Keratinocyte (primary cell): ENCODE data around the gene VASN. TPM values are rescaled to one million over a fixed set of nuclear protein-coding genes. Genes with fewer than 3 reads are reported as not detected.

Experiments used
- DNase-seq: peaks from one replicate; pipeline ENCODE4 v3.0.0-alpha.2; 2011; ENCODE audit warnings: low read depth, missing footprints, low spot score
- FAIRE-seq: peaks from 2 replicates; lab custom pipeline; 2011; peaks lifted over from hg19 to GRCh38; lab: Jason Lieb, UNC
- H2AFZ ChIP-seq: 2 replicates; pipeline ENCODE4 v1.6.0; 2012; ENCODE audit warnings: low read length, control low read depth, inconsistent platforms; ENCODE audit not compliant: control insufficient read depth
- H3K27ac ChIP-seq: 2 replicates; pipeline ENCODE4 v1.5.1; 2011; ENCODE audit warnings: low read length; ENCODE audit not compliant: control insufficient read depth, insufficient read depth
- H3K27me3 ChIP-seq: 3 replicates; pipeline ENCODE4 v1.6.0; 2011; ENCODE audit warnings: low read length; ENCODE audit not compliant: control insufficient read depth, insufficient read depth; ENCODE audit errors: extremely low read depth
- H3K36me3 ChIP-seq, 2 experiments: 2 replicates in 1 of 2; 3 replicates in 1 of 2; pipeline ENCODE4 v1.5.1; 2011; ENCODE audit warnings: low read length in 2 of 2, mild to moderate bottlenecking in 1 of 2; ENCODE audit not compliant: control insufficient read depth in 2 of 2, insufficient read depth in 2 of 2; ENCODE audit errors: extremely low read depth in 1 of 2
- H3K4me1 ChIP-seq: 3 replicates; pipeline ENCODE4 v1.5.1; 2011; ENCODE audit warnings: low read length; ENCODE audit not compliant: control insufficient read depth, insufficient read depth; ENCODE audit errors: extremely low read depth
- H3K4me2 ChIP-seq: 3 replicates; pipeline ENCODE4 v1.6.0; 2011; ENCODE audit warnings: low read depth, low read length; ENCODE audit not compliant: control insufficient read depth, insufficient read depth; ENCODE audit errors: extremely low read depth
- H3K4me3 ChIP-seq, 3 experiments: fragments of 200-600 bp in 1 of 3; sonication (generic) in 1 of 3; 2 replicates in 2 of 3; 3 replicates in 1 of 3; pipeline ENCODE4 v1.5.1; 2011 to 2016; ENCODE audit warnings: low read length in 3 of 3, mild to moderate bottlenecking in 3 of 3, control low read depth in 2 of 3, inconsistent platforms in 1 of 3, low read depth in 1 of 3, mixed read lengths in 1 of 3, mixed run types in 1 of 3, moderate library complexity in 1 of 3; ENCODE audit not compliant: control insufficient read depth in 2 of 3, insufficient read depth in 2 of 3; ENCODE audit errors: extremely low read depth in 1 of 3
- H3K79me2 ChIP-seq: 2 replicates; pipeline ENCODE4 v1.6.0; 2012; ENCODE audit warnings: low read length; ENCODE audit not compliant: control insufficient read depth, insufficient read depth
- H3K9ac ChIP-seq: 3 replicates; pipeline ENCODE4 v1.6.0; 2011; ENCODE audit warnings: low read length; ENCODE audit not compliant: control insufficient read depth, insufficient read depth; ENCODE audit errors: extremely low read depth
- H3K9me1 ChIP-seq: 3 replicates; pipeline ENCODE4 v1.6.0; 2011; ENCODE audit warnings: low read length; ENCODE audit not compliant: control insufficient read depth, insufficient read depth; ENCODE audit errors: extremely low read depth
- H3K9me3 ChIP-seq: 2 replicates; pipeline ENCODE4 v1.5.1; 2012; ENCODE audit warnings: low read depth, low read length; ENCODE audit not compliant: control insufficient read depth
- H4K20me1 ChIP-seq: 3 replicates; pipeline ENCODE4 v1.6.0; 2011; ENCODE audit warnings: low read length; ENCODE audit not compliant: control insufficient read depth, insufficient read depth; ENCODE audit errors: extremely low read depth
- CTCF ChIP-seq, 3 experiments: IDR thresholded peaks in 1 of 3; conservative IDR thresholded peaks in 1 of 3; optimal IDR thresholded peaks in 1 of 3; 2 replicates in 2 of 3; 3 replicates in 1 of 3; pipeline versions ENCODE3 to v1.5.1; 2011; ENCODE audit warnings: low read length in 3 of 3, mild to moderate bottlenecking in 3 of 3, moderate library complexity in 2 of 3, control low read depth in 1 of 3, inconsistent platforms in 1 of 3; ENCODE audit not compliant: insufficient read depth in 2 of 3; ENCODE audit errors: extremely low read depth in 1 of 3
- EZH2 ChIP-seq: IDR thresholded peaks from one replicate; pipeline ENCODE4 v1.6.1; 2012; ENCODE audit warnings: inconsistent platforms, mild to moderate bottlenecking, low read length, moderate library complexity
- dilution Hi-C: fragments of 300-500 bp; cut with MboI; formaldehyde crosslinking; loops from one replicate; pipeline ENCODE4 v1.7.0; 2020; ENCODE audit warnings: low sequenced_read_pairs; ENCODE audit not compliant: extremely low pct_ligation_motif_present
- polyA plus RNA-seq, 5 experiments: library from polyadenylated mRNA; depleted of rRNA in 3 of 5; stranded (reverse) in 3 of 5; stranded (forward) in 1 of 5; unstranded in 1 of 5; fragments of >200 nt; gene quantifications; 1 replicate in 1 of 5; 2 replicates in 3 of 5; 3 replicates in 1 of 5; pipeline versions ENCODE4 v1.2.1 to v1.2.3, GENCODE V29; 2011 to 2012; ENCODE audit warnings: missing spikeins in 2 of 5, low read depth in 1 of 5, low replicate concordance in 1 of 5

The VASN gene
- polyA plus RNA-seq, 1 donor (not counting 4 experiments of a cell fraction or from before 2014, with no cell fraction given): 0.37 TPM

- no peak overlapping the region for H2AFZ ChIP-seq
- H3K4me1 ChIP-seq: peaks cover 7% of the 10 kb centered on the region
- no peak overlapping the region for H3K27ac ChIP-seq
- no peak overlapping the region for H3K4me3 ChIP-seq
- dilution Hi-C loops: no loop called here
- H3K9me3 ChIP-seq: no peaks in the 10 kb centered on the region
- no peaks in the 10 kb centered on the region for H3K79me2 ChIP-seq
- DNase-seq: no peak
- H4K20me1 ChIP-seq: peaks cover 5% of the 10 kb centered on the region
- no peak for FAIRE-seq
- H3K9me1 ChIP-seq: no peaks in the 10 kb centered on the region
- peaks cover 20 to 34% of the 10 kb centered on the region in 2 experiments for H3K36me3 ChIP-seq
- H3K27me3 ChIP-seq: no peaks in the 10 kb centered on the region
- no peak overlapping the region for H3K4me2 ChIP-seq
- peak; percentile 71 to 83 (median 80) for TF ChIP-seq CTCF (optimal IDR thresholded peaks at IDR 0.05 in 1 of 3, IDR thresholded peaks at IDR 0.05 in 1 of 3, conservative IDR thresholded peaks at IDR 0.05 in 1 of 3; ENCODE audit: extremely low read depth in 1 of 3, insufficient read depth in 2 of 3, low read length in 3 of 3)
- TF ChIP-seq EZH2: no peak
- no peak overlapping the region for H3K9ac ChIP-seq
These were observed 32.8 kb downstream of the VASN start for GRCh38 chr16:4404247-4404966.

GRCh38 chr16:4404967-4405696 is 33.5 kb downstream of the VASN start:
- FAIRE-seq (no peak), DNase-seq (no peak)
- no peaks in the 10 kb centered on the region for H3K9me3 ChIP-seq
- no peak overlapping the region for H3K4me3 ChIP-seq
- no peak for TF ChIP-seq EZH2
- TF ChIP-seq CTCF (optimal IDR thresholded peaks at IDR 0.05 in 1 of 3, IDR thresholded peaks at IDR 0.05 in 1 of 3, conservative IDR thresholded peaks at IDR 0.05 in 1 of 3; ENCODE audit: extremely low read depth in 1 of 3, insufficient read depth in 2 of 3, low read length in 3 of 3): no peak
- peaks cover 20 to 32% of the 10 kb centered on the region in 2 experiments for H3K36me3 ChIP-seq
- H3K79me2 ChIP-seq: no peaks in the 10 kb centered on the region
- dilution Hi-C loops: no loop called here
- no peak overlapping the region for H3K4me2 ChIP-seq
- peaks cover 10% of the 10 kb centered on the region for H3K4me1 ChIP-seq
- H4K20me1 ChIP-seq: peaks cover 9% of the 10 kb centered on the region
- H3K27ac ChIP-seq: no peak overlapping the region
- H2AFZ ChIP-seq: no peak overlapping the region
- no peaks in the 10 kb centered on the region for H3K27me3 ChIP-seq
- no peak overlapping the region for H3K9ac ChIP-seq
- no peaks in the 10 kb centered on the region for H3K9me1 ChIP-seq
